22Rv1 (cell line): ENCODE measurements around the gene PRKCE.

Source experiments
- CTCF ChIP-seq: fragments of 450-650 bp; IDR thresholded peaks from 2 replicates; pipeline ENCODE4 v1.5.1; 2017; ENCODE audit warnings: mild to moderate bottlenecking
- ZFX ChIP-seq: fragments of 450-650 bp; IDR thresholded peaks from 2 replicates; pipeline ENCODE4 v1.6.1; 2017; ENCODE audit warnings: antibody characterized with exemption, borderline replicate concordance

GRCh38 chr2:45992021-45992740, 340.7 kb downstream of the PRKCE start:
- TF ChIP-seq CTCF (no peak), ZFX (no peak)
